ENCODE results near the gene PPIB.

- TF ChIP-seq YY1 (tag by site-specific recombination; IDR thresholded peaks at IDR 0.05) (no peak), PBX3 (CRISPR knock-in tag; IDR thresholded peaks at IDR 0.05) (no peak), ZNF292 (tag by site-specific recombination; IDR thresholded peaks at IDR 0.05; ENCODE audit: borderline replicate concordance, low read depth) (no peak), CTCF (tag by site-specific recombination; IDR thresholded peaks at IDR 0.05) (no peak)
These were observed 16.3 kb downstream of the PPIB start for GRCh38 chr15:64146520-64146884.
